IgD-negative memory B cell (primary cell): ENCODE measurements around the gene PAX9. TPM values are rescaled to one million over a fixed set of nuclear protein-coding genes. Genes with fewer than 3 reads are reported as not detected.

Source experiments
- H3K27ac Mint-ChIP-seq, 3 donors: one replicate each; pipeline ENCODE4 v1.8.0; 2020 to 2022; ENCODE audit warnings: mild to moderate bottlenecking in 3 of 3, mixed read lengths in 3 of 3, moderate library complexity in 1 of 3
- H3K27me3 Mint-ChIP-seq: one replicate; pipeline ENCODE4 v1.8.0; 2021; ENCODE audit warnings: mixed read lengths
- H3K36me3 Mint-ChIP-seq: one replicate; pipeline ENCODE4 v1.8.0; 2020; ENCODE audit warnings: mild to moderate bottlenecking, mixed read lengths
- H3K4me1 Mint-ChIP-seq, 3 donors: one replicate each; pipeline ENCODE4 v1.8.0; 2020 to 2022; ENCODE audit warnings: mixed read lengths in 3 of 3, mild to moderate bottlenecking in 1 of 3
- H3K4me3 Mint-ChIP-seq, 4 donors: one replicate each; pipeline ENCODE4 v1.8.0; 2020 to 2022; ENCODE audit warnings: mild to moderate bottlenecking in 4 of 4, mixed read lengths in 4 of 4, moderate library complexity in 3 of 4
- H3K9me3 Mint-ChIP-seq, 3 donors: one replicate each; pipeline ENCODE4 v1.8.0; 2020 to 2021; ENCODE audit warnings: mixed read lengths in 3 of 3, mild to moderate bottlenecking in 1 of 3
- polyA plus RNA-seq: library from polyadenylated mRNA; unstranded; fragments of 300-500 nt; fragmentation: Illumina TruSeq; gene quantifications from one replicate; pipeline ENCODE4 v1.2.3, GENCODE V29; 2021

Gene PAX9
- polyA plus RNA-seq, 1 donor from 2014 or later, result not detected

DNA sequence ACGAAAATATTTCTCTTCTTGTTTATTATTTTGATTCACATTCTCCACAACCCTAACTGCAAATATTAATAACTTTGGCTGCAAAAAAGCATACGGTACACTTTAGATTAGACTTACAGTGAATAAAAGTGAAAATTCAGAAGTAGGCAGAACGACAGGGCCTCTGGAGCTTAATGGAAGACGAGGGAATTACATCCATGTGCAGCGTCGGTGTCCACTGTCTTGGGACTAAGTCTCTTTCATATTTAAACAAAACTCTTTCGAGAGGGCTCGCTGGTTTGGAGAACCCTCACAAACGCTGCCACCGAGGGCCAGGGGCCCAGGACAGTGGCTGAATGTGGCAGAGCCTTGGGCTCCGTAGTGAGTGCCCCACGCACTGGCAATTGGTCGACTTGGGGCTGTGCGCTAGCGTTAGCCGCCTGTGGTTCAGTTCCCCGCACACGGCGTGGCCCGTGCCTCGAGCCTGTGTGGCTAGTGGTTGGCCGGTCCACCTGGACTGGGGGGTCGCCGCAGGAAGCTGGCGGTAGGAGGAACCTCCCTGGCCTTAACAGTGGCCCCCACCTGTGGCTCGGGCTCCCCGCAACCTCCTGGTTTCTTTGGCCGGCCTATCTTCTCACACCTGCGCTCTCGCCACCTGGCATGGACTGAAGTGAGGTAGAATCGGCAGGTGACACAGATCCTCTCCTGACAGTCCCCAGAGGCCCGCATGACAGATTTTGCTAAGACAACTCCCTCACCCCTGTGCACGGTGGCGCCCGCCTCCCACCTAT lies 739 bp upstream of the PAX9 start:
- H3K27ac Mint-ChIP-seq, result no peak overlapping the region
- H3K4me1 Mint-ChIP-seq, result peaks cover 0 to 12% (median 5%) of the 10 kb centered on the region in 3 donors
- peaks cover 74% of the 10 kb centered on the region for H3K27me3 Mint-ChIP-seq
- H3K4me3 Mint-ChIP-seq, result peak overlapping the region in 2 of 4 donors; percentile 65 to 82
- H3K36me3 Mint-ChIP-seq, result no peaks in the 10 kb centered on the region
- peaks cover 0 to 5% (median 0%) of the 10 kb centered on the region in 3 donors for H3K9me3 Mint-ChIP-seq

DNA sequence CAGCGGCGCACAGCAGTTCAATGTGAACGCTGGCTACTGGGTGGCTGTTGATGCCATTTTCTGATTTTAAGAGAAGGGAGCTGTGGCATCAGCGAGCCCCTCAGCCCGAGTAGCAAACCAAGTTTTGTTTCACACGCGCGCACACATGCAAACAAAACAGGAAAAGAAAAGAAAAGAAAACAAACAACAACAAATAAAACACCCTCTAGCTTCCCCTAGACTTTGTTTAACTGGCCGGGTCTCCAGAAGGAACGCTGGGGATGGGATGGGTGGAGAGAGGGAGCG lies 540 bp downstream of the PAX9 start:
- peaks cover 66% of the 10 kb centered on the region for H3K27me3 Mint-ChIP-seq
- H3K4me3 Mint-ChIP-seq, result peak overlapping the region in 1 of 4 donors; percentile 22
- no peaks in the 10 kb centered on the region for H3K36me3 Mint-ChIP-seq
- H3K4me1 Mint-ChIP-seq, result peaks cover 0 to 12% (median 5%) of the 10 kb centered on the region in 3 donors
- H3K9me3 Mint-ChIP-seq, result peaks cover 0 to 5% (median 0%) of the 10 kb centered on the region in 3 donors
- H3K27ac Mint-ChIP-seq, result peak overlapping the region in 1 of 3 donors; percentile 35

DNA sequence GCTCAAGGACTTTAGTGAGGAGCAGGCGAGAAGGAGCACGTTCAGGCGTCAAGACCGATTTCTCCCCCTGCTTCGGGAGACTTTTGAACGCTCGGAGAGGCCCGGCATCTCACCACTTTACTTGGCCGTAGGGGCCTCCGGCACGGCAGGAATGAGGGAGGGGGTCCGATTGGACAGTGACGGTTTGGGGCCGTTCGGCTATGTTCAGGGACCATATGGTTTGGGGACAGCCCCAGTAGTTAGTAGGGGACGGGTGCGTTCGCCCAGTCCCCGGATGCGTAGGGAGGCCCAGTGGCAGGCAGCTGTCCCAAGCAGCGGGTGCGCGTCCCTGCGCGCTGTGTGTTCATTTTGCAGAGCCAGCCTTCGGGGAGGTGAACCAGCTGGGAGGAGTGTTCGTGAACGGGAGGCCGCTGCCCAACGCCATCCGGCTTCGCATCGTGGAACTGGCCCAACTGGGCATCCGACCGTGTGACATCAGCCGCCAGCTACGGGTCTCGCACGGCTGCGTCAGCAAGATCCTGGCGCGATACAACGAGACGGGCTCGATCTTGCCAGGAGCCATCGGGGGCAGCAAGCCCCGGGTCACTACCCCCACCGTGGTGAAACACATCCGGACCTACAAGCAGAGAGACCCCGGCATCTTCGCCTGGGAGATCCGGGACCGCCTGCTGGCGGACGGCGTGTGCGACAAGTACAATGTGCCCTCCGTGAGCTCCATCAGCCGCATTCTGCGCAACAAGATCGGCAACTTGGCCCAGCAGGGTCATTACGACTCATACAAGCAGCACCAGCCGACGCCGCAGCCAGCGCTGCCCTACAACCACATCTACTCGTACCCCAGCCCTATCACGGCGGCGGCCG lies 1.1 kb downstream of the PAX9 start:
- peaks cover 0 to 13% (median 5%) of the 10 kb centered on the region in 3 donors for H3K4me1 Mint-ChIP-seq
- H3K27ac Mint-ChIP-seq, result peak overlapping the region in 1 of 3 donors; percentile 35
- peaks cover 66% of the 10 kb centered on the region for H3K27me3 Mint-ChIP-seq
- H3K36me3 Mint-ChIP-seq, result no peaks in the 10 kb centered on the region
- peak overlapping the region in 1 of 4 donors; percentile 22 for H3K4me3 Mint-ChIP-seq
- peaks cover 0 to 5% (median 3%) of the 10 kb centered on the region in 3 donors for H3K9me3 Mint-ChIP-seq

DNA sequence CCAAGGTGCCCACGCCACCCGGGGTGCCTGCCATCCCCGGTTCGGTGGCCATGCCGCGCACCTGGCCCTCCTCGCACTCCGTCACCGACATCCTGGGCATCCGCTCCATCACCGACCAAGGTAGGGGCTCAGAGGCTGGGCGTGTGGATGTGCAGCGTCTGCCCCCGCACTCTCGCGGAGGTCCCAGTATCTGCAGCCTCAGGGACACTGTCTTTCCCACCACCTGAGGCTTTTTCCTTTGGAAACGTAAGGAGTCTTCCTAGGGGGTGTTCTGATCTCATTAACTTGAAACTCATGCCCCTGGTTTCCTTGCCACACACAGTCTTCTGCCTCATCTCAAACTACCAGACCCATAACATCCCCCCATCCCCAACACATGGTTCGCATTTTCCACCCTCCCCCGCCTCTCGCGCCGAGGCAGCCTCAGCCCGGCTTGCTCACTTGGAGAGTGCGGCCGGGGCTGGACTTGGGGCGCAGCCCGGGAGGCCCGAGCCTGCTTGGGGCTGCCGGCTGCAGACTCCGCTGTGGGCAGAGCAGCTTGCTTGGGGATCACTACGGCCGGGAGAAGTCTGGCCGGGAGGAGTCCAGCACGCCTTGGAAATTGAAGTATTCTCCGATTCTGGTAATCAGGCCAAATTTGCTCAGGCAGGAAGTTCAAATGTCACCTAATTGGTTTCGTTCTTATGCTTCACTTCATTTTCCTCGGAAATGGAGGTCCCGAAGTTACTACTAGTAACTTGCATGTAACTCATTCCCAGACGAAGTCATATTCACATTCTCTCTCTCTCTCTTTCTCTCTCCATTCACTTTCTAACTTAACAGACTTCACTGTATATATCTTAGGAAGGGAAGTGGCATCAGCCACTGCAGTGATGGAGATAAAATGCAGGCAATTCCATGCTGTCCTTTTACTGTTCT lies 2.0 kb downstream of the PAX9 start:
- H3K27me3 Mint-ChIP-seq, result peaks cover 61% of the 10 kb centered on the region
- no peaks in the 10 kb centered on the region for H3K36me3 Mint-ChIP-seq
- peak overlapping the region in 2 of 4 donors; percentile 30 to 49 for H3K4me3 Mint-ChIP-seq
- H3K4me1 Mint-ChIP-seq, result peaks cover 0 to 13% (median 5%) of the 10 kb centered on the region in 3 donors
- peaks cover 0 to 5% (median 3%) of the 10 kb centered on the region in 3 donors for H3K9me3 Mint-ChIP-seq
- H3K27ac Mint-ChIP-seq, result peak overlapping the region in 1 of 3 donors; percentile 46

DNA sequence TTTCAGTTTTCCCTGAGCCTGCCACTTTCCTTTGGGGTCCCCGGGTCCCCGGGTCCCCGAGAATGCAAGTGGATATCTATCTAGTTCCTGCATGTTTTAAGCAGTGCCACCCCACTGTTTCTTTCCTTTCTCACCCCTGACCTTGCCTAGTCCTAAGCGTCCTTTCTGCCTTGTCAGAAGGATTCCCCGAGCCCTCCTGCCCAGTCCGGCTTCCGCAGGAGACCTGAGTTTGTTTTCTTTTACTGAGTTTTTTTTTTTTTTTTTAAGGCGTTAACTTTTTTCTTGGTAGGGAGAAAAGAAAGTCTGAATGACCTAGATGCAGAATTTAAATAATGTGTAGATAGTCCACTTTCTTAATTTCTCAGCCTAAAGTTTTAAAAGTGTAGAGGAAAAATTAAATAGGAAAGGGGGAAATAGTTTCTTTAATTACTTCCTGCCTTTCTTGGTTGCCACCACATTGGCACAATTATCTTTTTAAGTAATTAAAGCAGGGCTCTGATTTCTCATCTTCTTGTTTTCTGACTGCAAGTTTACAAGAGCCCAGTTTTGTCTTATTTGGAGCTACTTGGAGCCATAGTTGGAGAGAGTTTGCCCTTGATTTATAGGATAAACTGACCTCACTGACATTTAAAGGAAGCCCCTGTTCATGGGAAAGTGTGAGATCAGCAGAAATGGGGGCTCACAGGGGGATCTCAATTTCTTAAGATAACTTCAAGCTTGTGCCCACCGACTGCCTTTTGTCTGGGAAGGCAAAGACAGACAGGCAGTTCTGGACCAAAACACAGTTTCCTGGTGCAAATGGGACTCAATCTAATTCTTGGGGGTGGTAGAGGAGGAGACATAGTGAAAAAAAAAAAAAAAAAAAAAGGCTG lies 2.9 kb downstream of the PAX9 start:
- H3K27ac Mint-ChIP-seq, result peak overlapping the region in 1 of 3 donors; percentile 39
- peaks cover 53% of the 10 kb centered on the region for H3K27me3 Mint-ChIP-seq
- peak overlapping the region in 1 of 4 donors; percentile 23 for H3K4me3 Mint-ChIP-seq
- no peaks in the 10 kb centered on the region for H3K36me3 Mint-ChIP-seq
- H3K9me3 Mint-ChIP-seq, result peaks cover 0 to 5% (median 3%) of the 10 kb centered on the region in 3 donors
- H3K4me1 Mint-ChIP-seq, result peaks cover 0 to 11% (median 5%) of the 10 kb centered on the region in 3 donors

DNA sequence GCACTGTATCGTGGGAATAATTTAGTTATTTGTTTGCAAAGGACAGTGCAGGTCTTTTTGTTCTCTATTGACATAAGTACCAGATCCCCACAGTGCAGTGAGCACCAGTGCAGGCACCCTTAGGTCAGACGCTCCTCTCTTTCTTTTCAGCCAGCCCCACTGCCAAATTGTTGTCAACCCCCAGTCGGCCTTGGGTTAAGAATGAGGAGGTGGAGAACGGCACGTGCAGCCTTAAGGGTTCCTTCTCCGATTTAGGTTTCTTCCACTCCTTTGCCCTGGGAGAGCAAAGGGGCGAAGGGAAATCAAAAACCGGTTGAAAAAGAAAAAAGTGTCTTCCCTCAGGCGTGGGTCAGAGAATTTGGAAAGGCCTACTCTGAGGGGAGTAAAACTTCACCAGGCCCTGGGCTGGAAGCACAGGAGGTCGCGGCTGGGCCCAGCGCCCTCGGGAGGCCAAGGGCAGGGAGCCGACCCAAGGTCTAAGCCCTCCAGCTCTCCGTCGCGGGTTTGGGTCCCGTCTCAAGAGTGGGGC lies 4.3 kb downstream of the PAX9 start:
- H3K4me3 Mint-ChIP-seq, result no peak overlapping the region
- no peak overlapping the region for H3K27ac Mint-ChIP-seq

DNA sequence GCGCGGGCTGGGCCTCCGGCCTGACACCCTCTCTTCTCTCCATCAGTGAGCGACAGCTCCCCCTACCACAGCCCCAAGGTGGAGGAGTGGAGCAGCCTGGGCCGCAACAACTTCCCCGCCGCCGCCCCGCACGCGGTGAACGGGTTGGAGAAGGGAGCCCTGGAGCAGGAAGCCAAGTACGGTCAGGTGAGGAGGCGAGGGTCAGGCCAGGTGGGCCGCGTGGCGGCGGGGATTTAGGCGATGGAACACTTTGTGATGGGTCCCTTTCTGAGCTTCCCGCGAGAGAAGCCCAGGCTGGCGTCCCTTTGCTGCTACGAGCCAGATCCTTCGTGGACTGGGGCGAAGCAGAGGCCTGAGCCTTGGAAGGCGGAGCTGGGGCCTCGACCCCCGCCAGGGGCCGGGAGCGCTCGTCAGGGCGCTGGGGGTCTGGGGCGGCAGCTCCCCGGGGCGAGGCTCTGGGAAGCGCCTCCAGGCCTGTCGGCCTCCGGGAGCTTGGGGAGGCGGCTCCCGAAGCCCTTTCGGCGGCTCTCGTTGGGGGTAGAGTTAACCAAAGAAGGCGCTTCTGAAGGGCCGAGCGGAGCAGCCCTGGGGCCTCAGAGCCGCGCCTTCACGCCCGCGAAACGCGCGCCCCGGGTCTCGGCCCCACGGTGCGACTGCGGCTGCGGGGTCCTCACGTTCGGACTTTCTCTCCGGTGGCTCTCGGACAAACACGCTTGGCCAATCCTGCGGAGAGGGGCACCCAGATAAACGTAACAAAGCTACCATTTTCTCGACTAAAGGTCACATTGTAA lies 5.0 kb downstream of the PAX9 start:
- peaks cover 38% of the 10 kb centered on the region for H3K27me3 Mint-ChIP-seq
- H3K9me3 Mint-ChIP-seq, result peaks cover 0 to 5% (median 3%) of the 10 kb centered on the region in 3 donors
- H3K27ac Mint-ChIP-seq, result no peak overlapping the region
- H3K4me3 Mint-ChIP-seq, result no peak overlapping the region
- H3K4me1 Mint-ChIP-seq, result peaks cover 0 to 8% (median 5%) of the 10 kb centered on the region in 3 donors
- no peaks in the 10 kb centered on the region for H3K36me3 Mint-ChIP-seq

More for the DNA sequence above, 4.3 kb downstream of the PAX9 start:
- peaks cover 0 to 5% (median 3%) of the 10 kb centered on the region in 3 donors for H3K9me3 Mint-ChIP-seq
- H3K4me1 Mint-ChIP-seq, result peaks cover 0 to 11% (median 5%) of the 10 kb centered on the region in 3 donors
- H3K27me3 Mint-ChIP-seq, result peaks cover 44% of the 10 kb centered on the region
- no peaks in the 10 kb centered on the region for H3K36me3 Mint-ChIP-seq

DNA sequence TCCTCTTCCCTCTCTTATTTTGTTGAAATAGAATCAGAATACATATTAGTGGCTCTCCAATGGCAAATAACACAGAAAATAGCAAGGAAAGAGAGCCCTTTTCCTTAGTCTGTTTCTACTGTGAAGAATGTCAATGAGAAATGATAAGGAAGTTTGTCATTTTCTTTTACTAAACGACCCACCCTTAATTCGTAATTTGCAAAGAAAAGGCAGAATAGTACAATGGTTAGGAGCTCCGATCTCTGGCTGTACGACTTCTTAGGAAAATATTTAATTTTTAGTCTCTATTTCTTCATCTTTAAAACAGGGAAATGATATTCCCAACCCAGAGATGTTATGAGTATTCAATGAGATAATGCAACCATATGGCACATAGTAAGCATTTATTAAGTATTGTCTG lies 6.0 kb downstream of the PAX9 start:
- Mint-ChIP-seq H3K36me3 (no peaks in the 10 kb centered on the region), H3K27ac (peak overlapping the region in 1 of 3 donors; percentile 39), H3K27me3 (peaks cover 29% of the 10 kb centered on the region), H3K4me3 (no peak overlapping the region), H3K9me3 (peaks cover 0 to 5% (median 3%) of the 10 kb centered on the region in 3 donors), H3K4me1 (peaks cover 0 to 8% (median 5%) of the 10 kb centered on the region in 3 donors)

DNA sequence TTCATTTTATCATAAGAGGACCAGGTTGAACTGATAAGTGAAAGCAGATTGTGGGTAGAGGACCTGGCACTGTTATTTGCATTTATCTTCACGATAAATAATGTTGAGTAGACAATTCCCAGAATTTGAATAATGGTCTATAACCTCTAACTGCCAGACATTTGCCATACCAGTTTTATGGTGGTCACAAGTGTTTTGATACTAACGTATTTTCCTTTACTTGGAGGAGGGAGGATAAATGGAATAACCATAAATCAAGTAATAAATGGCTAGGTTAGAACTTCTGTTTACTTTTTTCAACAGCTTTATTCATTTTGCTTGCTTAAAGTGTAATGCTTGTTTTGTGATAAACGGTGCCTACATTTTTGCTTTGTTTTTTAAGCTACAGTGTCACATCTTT lies 9.5 kb downstream of the PAX9 start:
- no peak overlapping the region for H3K27ac Mint-ChIP-seq
- no peak overlapping the region for H3K4me3 Mint-ChIP-seq
- H3K4me1 Mint-ChIP-seq, result peaks cover 0 to 1% (median 0%) of the 10 kb centered on the region in 3 donors
- peaks cover 4% of the 10 kb centered on the region for H3K27me3 Mint-ChIP-seq
- peaks cover 0 to 3% (median 0%) of the 10 kb centered on the region in 3 donors for H3K9me3 Mint-ChIP-seq
- H3K36me3 Mint-ChIP-seq, result no peaks in the 10 kb centered on the region

DNA sequence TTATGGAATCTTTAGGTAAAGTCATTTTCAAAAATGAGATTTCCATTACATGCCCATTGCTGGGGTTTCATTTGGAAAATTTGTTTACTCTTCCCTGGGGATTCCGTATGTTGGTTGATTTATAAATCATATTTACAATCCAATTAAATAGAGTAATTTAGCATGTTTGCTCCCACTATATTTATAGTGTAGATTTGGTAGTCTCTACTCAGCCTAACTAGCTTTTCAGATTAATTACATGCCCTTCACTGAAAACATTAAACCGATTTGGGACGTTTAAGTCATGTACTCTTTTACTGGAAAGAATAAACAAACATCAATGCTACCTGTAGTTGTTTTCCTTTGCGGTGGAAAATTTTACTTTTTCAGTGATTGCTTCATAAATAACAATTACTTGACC lies 10.4 kb downstream of the PAX9 start:
- no peaks in the 10 kb centered on the region for H3K36me3 Mint-ChIP-seq
- H3K4me3 Mint-ChIP-seq, result no peak overlapping the region
- H3K4me1 Mint-ChIP-seq, result peaks cover 0 to 1% (median 0%) of the 10 kb centered on the region in 3 donors
- no peak overlapping the region for H3K27ac Mint-ChIP-seq
- H3K27me3 Mint-ChIP-seq, result peaks cover 2% of the 10 kb centered on the region
- H3K9me3 Mint-ChIP-seq, result peaks cover 0 to 3% (median 0%) of the 10 kb centered on the region in 3 donors

DNA sequence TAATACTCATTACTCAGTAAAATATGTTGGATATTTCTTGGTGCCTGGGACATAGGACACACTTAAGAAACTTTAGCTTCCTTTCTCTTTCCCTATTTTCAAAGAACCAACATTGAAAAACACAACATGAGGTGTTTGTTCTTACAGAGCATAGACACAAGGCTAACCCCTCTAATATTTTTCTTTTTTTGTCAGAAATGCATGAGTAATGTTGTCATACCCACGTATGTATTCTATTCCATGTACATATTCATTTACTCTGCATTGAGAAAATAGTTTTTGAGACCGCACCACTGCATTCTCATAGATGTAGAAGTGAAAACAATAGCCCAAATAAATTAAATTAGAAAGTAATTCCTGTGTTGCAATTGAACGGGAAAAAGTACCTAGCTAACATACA lies 13.0 kb downstream of the PAX9 start:
- Mint-ChIP-seq H3K9me3 (no peaks in the 10 kb centered on the region), H3K27ac (no peak overlapping the region), H3K27me3 (peaks cover 2% of the 10 kb centered on the region), H3K4me3 (no peak overlapping the region), H3K4me1 (no peaks in the 10 kb centered on the region), H3K36me3 (no peaks in the 10 kb centered on the region)

DNA sequence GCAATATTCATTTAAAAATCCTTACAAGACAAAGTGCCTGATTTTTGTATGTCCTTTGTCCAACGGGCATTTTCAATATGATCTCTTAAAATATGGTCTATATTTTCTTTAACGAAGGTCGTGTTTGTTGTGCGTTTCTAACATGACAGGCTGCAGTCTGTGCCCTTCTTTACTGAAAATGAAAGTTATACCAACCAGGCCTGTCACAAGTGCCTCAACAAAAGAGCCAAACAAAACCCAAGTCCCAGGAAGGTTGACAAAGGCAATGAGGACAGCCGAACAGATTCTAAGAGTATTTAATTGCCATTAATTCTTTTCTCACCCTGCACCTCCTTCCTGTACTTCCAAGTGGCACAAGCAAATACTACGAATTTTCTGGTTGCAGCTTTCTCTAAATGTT lies 13.9 kb downstream of the PAX9 start:
- no peaks in the 10 kb centered on the region for H3K4me1 Mint-ChIP-seq

DNA sequence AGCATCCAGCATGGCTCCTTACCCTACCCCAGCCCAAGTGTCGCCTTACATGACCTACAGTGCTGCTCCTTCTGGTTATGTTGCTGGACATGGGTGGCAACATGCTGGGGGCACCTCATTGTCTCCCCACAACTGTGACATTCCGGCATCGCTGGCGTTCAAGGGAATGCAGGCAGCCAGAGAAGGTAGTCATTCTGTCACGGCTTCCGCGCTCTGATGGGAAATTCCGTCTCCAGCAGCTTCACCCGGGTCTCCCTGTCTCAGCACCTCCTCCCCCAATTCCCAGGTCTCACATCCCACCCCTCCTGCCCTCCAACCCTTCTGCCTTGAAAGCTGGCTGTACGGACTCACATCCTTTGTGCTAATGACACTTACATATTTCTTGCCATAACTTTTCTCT lies 14.6 kb downstream of the PAX9 start:
- no peaks in the 10 kb centered on the region for H3K9me3 Mint-ChIP-seq
- no peaks in the 10 kb centered on the region for H3K4me1 Mint-ChIP-seq
- peaks cover 2% of the 10 kb centered on the region for H3K27me3 Mint-ChIP-seq
- H3K27ac Mint-ChIP-seq, result no peak overlapping the region
- no peaks in the 10 kb centered on the region for H3K36me3 Mint-ChIP-seq
- H3K4me3 Mint-ChIP-seq, result no peak overlapping the region

More for the DNA sequence above, 13.9 kb downstream of the PAX9 start:
- no peaks in the 10 kb centered on the region for H3K9me3 Mint-ChIP-seq
- H3K4me3 Mint-ChIP-seq, result no peak overlapping the region
- no peak overlapping the region for H3K27ac Mint-ChIP-seq
- H3K27me3 Mint-ChIP-seq, result peaks cover 2% of the 10 kb centered on the region
- H3K36me3 Mint-ChIP-seq, result no peaks in the 10 kb centered on the region
